Mesendoderm (in vitro differentiated cells): Measurements from ENCODE around the gene ARHGEF10L. TPM values are rescaled to one million over a fixed set of nuclear protein-coding genes. Genes with fewer than 3 reads are reported as not detected.
A peak's percentile ranks its signal among the peaks of the same experiment; 100 is the strongest.
"Not testable (repeated sequence)": the region's sequence is repeated elsewhere in the genome, so short reads cannot be mapped to it uniquely, and the experiment has no call there.

Experiments
- DNase-seq: peaks from one replicate; pipeline ENCODE4 v3.0.0; 2013
- H2AK5ac ChIP-seq: 2 replicates; pipeline ENCODE4 v1.6.1; 2013; ENCODE audit warnings: low read length, inconsistent platforms
- H2BK120ac ChIP-seq: 2 replicates; pipeline ENCODE4 v1.6.1; 2013; ENCODE audit warnings: low read depth, mild to moderate bottlenecking, low read length, moderate library complexity, mixed read lengths
- H2BK15ac ChIP-seq: replicated peaks from 2 replicates; pipeline ENCODE4 v1.6.1; 2013; ENCODE audit warnings: low read depth, mild to moderate bottlenecking, moderate library complexity
- H2BK5ac ChIP-seq: 2 replicates; pipeline ENCODE4 v1.6.1; 2013; ENCODE audit warnings: low read length, inconsistent platforms
- H3K18ac ChIP-seq: 2 replicates; pipeline ENCODE4 v1.6.1; 2013; ENCODE audit warnings: mild to moderate bottlenecking, low read length, mixed read lengths
- H3K23ac ChIP-seq: one replicate; pipeline ENCODE4 v1.6.1; 2013; ENCODE audit warnings: low read length
- H3K27ac ChIP-seq: 2 replicates; pipeline ENCODE4 v1.5.1; 2013; ENCODE audit warnings: low read depth, mild to moderate bottlenecking, inconsistent platforms, low read length, moderate library complexity
- H3K27me3 ChIP-seq: 2 replicates; pipeline ENCODE4 v1.6.1; 2013; ENCODE audit warnings: low read length, control low read depth, mild to moderate bottlenecking, inconsistent platforms; ENCODE audit not compliant: insufficient read depth, poor library complexity
- H3K36me3 ChIP-seq: 2 replicates; pipeline ENCODE4 v1.6.1; 2013; ENCODE audit warnings: low read length, inconsistent platforms; ENCODE audit not compliant: control insufficient read depth, insufficient read depth
- H3K4ac ChIP-seq: one replicate; pipeline ENCODE4 v1.6.1; 2013; ENCODE audit warnings: low read depth, mild to moderate bottlenecking, low read length, moderate library complexity
- H3K4me1 ChIP-seq: 2 replicates; pipeline ENCODE4 v1.6.1; 2013; ENCODE audit warnings: low read depth, low read length, inconsistent platforms; ENCODE audit not compliant: control insufficient read depth
- H3K4me2 ChIP-seq: 2 replicates; pipeline ENCODE4 v1.6.1; 2013; ENCODE audit warnings: low read length
- H3K4me3 ChIP-seq: 2 replicates; pipeline ENCODE4 v1.5.1; 2013; ENCODE audit warnings: mild to moderate bottlenecking, low read length
- H3K56ac ChIP-seq: one replicate; pipeline ENCODE4 v1.6.1; 2013; ENCODE audit warnings: low read length
- H3K79me1 ChIP-seq: 2 replicates; pipeline ENCODE4 v1.6.1; 2013; ENCODE audit warnings: low read length, inconsistent platforms
- H3K79me2 ChIP-seq: 2 replicates; pipeline ENCODE4 v1.6.1; 2013; ENCODE audit warnings: mild to moderate bottlenecking, low read length; ENCODE audit not compliant: control insufficient read depth, insufficient read depth
- H3K9ac ChIP-seq: 2 replicates; pipeline ENCODE4 v1.6.1; 2013; ENCODE audit warnings: low read length, inconsistent platforms
- H4K5ac ChIP-seq: one replicate; pipeline ENCODE4 v1.6.1; 2013; ENCODE audit warnings: low read length
- H4K8ac ChIP-seq: one replicate; pipeline ENCODE4 v1.6.1; 2013; ENCODE audit warnings: low read depth, mild to moderate bottlenecking, control low read depth, low read length, moderate library complexity
- WGBS: extraction: QIAGEN DNeasy Blood & Tissue Kit; methylation state at CpG from one replicate; pipeline ENCODE4 v1.1.7; 2013; ENCODE audit warnings: low lambda C conversion rate, missing lambda C conversion rate; ENCODE audit not compliant: insufficient coverage; ENCODE audit errors: extremely low coverage; 5-methylcytosine and 5-hydroxymethylcytosine counted together
- polyA plus RNA-seq, 2 experiments: library from polyadenylated mRNA; stranded (reverse); fragments of 200-250 nt; gene quantifications; one replicate each; pipeline ENCODE4 v1.2.3, GENCODE V29; 2013

Gene ARHGEF10L
- 7.9 TPM for polyA plus RNA-seq (2013, experiment 1 of 2)
- polyA plus RNA-seq (2013, experiment 2 of 2): 7.7 TPM

- no peaks in the 10 kb centered on the region for H3K36me3 ChIP-seq
- WGBS: no CpG with 5 or more reads among the region's 108 CpGs
- no peaks in the 10 kb centered on the region for H3K4me1 ChIP-seq
- peak within 1 kb of the TSS; percentile 94 for H3K4me2 ChIP-seq
- no peak within 1 kb of the TSS for H4K5ac ChIP-seq
- H2BK15ac ChIP-seq: no peak within 1 kb of the TSS
- peak within 1 kb of the TSS; percentile 21 for H3K4ac ChIP-seq
- DNase-seq: no peak
- H3K79me2 ChIP-seq: peaks cover 7% of the 10 kb centered on the region
- peak within 1 kb of the TSS; percentile 98 for H3K56ac ChIP-seq
- H4K8ac ChIP-seq: peak within 1 kb of the TSS; percentile 93
- peak within 1 kb of the TSS; percentile 61 for H2BK120ac ChIP-seq
- H2BK5ac ChIP-seq: peak within 1 kb of the TSS; percentile 70
- peak within 1 kb of the TSS; percentile 57 for H3K27ac ChIP-seq
- peak within 1 kb of the TSS; percentile 66 for H3K23ac ChIP-seq
- peak within 1 kb of the TSS; percentile 80 for H3K4me3 ChIP-seq
- no peaks in the 10 kb centered on the region for H3K27me3 ChIP-seq
- peak within 1 kb of the TSS; percentile 70 for H3K9ac ChIP-seq
- H2AK5ac ChIP-seq: no peak within 1 kb of the TSS
- peak within 1 kb of the TSS; percentile 35 for H3K18ac ChIP-seq
- no peaks in the 10 kb centered on the region for H3K79me1 ChIP-seq
Observed at GRCh38 chr1:17539477-17540254, at the start of gene ARHGEF10L. Gene ARHGEF10L, plus strand, starts transcription at chr1:17539698. Its CDS starts 40,898 bp downstream, at chr1:17580596.

- not testable (repeated sequence) for H2AK5ac ChIP-seq, H4K8ac ChIP-seq, H4K5ac ChIP-seq, H3K56ac ChIP-seq, H3K4ac ChIP-seq, H2BK15ac ChIP-seq, H2BK5ac ChIP-seq, H3K27me3 ChIP-seq, H3K79me1 ChIP-seq, DNase-seq, H3K79me2 ChIP-seq, H3K4me3 ChIP-seq, H3K23ac ChIP-seq, H2BK120ac ChIP-seq, H3K9ac ChIP-seq, H3K4me1 ChIP-seq, H3K36me3 ChIP-seq, H3K27ac ChIP-seq, H3K18ac ChIP-seq, H3K4me2 ChIP-seq
- no CpG with 5 or more reads among the region's 16 CpGs for WGBS
Observed at GRCh38 chr1:17489768-17490417, 49.6 kb upstream of the ARHGEF10L start.

GRCh38 chr1:17490667-17491066 lies 48.8 kb upstream of the ARHGEF10L start:
- H4K5ac ChIP-seq, H3K36me3 ChIP-seq, H3K79me1 ChIP-seq, H3K56ac ChIP-seq, H3K23ac ChIP-seq, H3K4me2 ChIP-seq, H2BK120ac ChIP-seq, H2AK5ac ChIP-seq, H3K18ac ChIP-seq, H3K79me2 ChIP-seq, H2BK5ac ChIP-seq, H3K27ac ChIP-seq, H3K9ac ChIP-seq, H3K4me1 ChIP-seq, DNase-seq, H3K27me3 ChIP-seq, H3K4ac ChIP-seq, H2BK15ac ChIP-seq, H4K8ac ChIP-seq, H3K4me3 ChIP-seq: not testable (repeated sequence)
- WGBS: no CpG with 5 or more reads among the region's 6 CpGs

- Histone ChIP-seq H2BK5ac (no peak overlapping the region), H3K4me3 (no peak overlapping the region), H3K27me3 (no peaks in the 10 kb centered on the region), H4K5ac (no peak overlapping the region), H3K9ac (no peak overlapping the region), H3K4me1 (no peaks in the 10 kb centered on the region), H3K18ac (no peak overlapping the region), H2BK15ac (no peak overlapping the region), H4K8ac (no peak overlapping the region), H3K23ac (no peak overlapping the region), H3K4me2 (no peak overlapping the region), H3K4ac (no peak overlapping the region), H3K79me2 (no peaks in the 10 kb centered on the region), H3K36me3 (no peaks in the 10 kb centered on the region), H3K56ac (no peak overlapping the region), H2BK120ac (no peak overlapping the region), H2AK5ac (no peak overlapping the region), H3K27ac (no peak overlapping the region), H3K79me1 (no peaks in the 10 kb centered on the region)
- peak; percentile 99 for DNase-seq
- WGBS: no CpG with 5 or more reads among the region's 5 CpGs
Observed at GRCh38 chr1:17494114-17494729, 45.3 kb upstream of the ARHGEF10L start.

- no peak overlapping the region for H3K4me3 ChIP-seq
- no peak overlapping the region for H2BK5ac ChIP-seq
- H3K4me2 ChIP-seq: no peak overlapping the region
- H3K27ac ChIP-seq: no peak overlapping the region
- H3K18ac ChIP-seq: no peak overlapping the region
- no peaks in the 10 kb centered on the region for H3K27me3 ChIP-seq
- no peak overlapping the region for H4K5ac ChIP-seq
- DNase-seq: no peak
- H2BK120ac ChIP-seq: no peak overlapping the region
- no peak overlapping the region for H4K8ac ChIP-seq
- H3K4me1 ChIP-seq: no peaks in the 10 kb centered on the region
- no CpG with 5 or more reads among the region's 4 CpGs for WGBS
- no peak overlapping the region for H2BK15ac ChIP-seq
- no peak overlapping the region for H2AK5ac ChIP-seq
- no peak overlapping the region for H3K9ac ChIP-seq
- no peak overlapping the region for H3K23ac ChIP-seq
- no peak overlapping the region for H3K4ac ChIP-seq
- no peaks in the 10 kb centered on the region for H3K36me3 ChIP-seq
- H3K79me1 ChIP-seq: no peaks in the 10 kb centered on the region
- H3K79me2 ChIP-seq: no peaks in the 10 kb centered on the region
- H3K56ac ChIP-seq: no peak overlapping the region
Observed at GRCh38 chr1:17496419-17496818, 43.1 kb upstream of the ARHGEF10L start.
